Thyroid gland (tissue), 4 donors: ENCODE data around the gene TNIK.

ENCODE experiments used
- POLR2A ChIP-seq, 2 donors: fragments of 450-650 bp; IDR thresholded peaks; one replicate each; pipeline ENCODE4 v1.6.1; 2017; ENCODE audit warnings: antibody characterized with exemption in 2 of 2, mild to moderate bottlenecking in 2 of 2, moderate library complexity in 1 of 2
- TF ChIP-seq, protein P1 (sequence below), 6 experiments: fragments of 200-600 bp in 3 of 6; fragments of 450-650 bp in 3 of 6; sonication (generic) in 3 of 6; IDR thresholded peaks; one replicate each; pipeline ENCODE4 v1.5.1; 2016 to 2019; ENCODE audit warnings: antibody characterized with exemption in 6 of 6, mild to moderate bottlenecking in 2 of 6, inconsistent platforms in 1 of 6, moderate library complexity in 1 of 6

DNA sequence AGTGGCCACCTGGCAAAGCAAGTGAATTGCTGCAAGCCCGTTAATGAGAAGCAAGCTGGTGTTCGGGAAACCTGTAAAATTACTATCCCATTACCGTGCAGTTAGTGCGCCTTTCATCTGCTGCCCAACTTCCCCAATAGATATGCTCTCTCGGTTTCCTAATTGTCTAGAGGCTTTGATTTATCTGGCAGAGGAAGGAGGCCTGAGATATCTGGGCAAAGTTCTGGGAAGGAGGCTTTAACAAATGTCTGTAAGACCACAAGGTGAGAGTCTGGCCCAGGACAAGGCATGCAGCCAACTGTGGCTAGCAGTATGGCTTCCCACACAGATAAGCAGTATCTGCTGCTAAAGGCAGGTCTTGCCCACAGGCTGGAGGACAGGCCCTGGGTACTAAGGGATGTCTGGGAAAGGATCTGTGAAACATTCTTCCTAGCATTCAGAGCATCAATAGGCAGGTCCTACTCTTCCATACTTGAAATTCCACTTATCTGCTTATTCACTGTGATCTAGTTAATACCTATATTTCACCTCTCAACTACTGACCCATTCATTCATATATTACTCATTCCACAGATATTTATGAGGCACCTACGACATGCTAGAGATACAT, 303.7 kb downstream of the TNIK start:
- TF ChIP-seq, protein P1, sequence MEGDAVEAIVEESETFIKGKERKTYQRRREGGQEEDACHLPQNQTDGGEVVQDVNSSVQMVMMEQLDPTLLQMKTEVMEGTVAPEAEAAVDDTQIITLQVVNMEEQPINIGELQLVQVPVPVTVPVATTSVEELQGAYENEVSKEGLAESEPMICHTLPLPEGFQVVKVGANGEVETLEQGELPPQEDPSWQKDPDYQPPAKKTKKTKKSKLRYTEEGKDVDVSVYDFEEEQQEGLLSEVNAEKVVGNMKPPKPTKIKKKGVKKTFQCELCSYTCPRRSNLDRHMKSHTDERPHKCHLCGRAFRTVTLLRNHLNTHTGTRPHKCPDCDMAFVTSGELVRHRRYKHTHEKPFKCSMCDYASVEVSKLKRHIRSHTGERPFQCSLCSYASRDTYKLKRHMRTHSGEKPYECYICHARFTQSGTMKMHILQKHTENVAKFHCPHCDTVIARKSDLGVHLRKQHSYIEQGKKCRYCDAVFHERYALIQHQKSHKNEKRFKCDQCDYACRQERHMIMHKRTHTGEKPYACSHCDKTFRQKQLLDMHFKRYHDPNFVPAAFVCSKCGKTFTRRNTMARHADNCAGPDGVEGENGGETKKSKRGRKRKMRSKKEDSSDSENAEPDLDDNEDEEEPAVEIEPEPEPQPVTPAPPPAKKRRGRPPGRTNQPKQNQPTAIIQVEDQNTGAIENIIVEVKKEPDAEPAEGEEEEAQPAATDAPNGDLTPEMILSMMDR (IDR thresholded peaks at IDR 0.05), result no peak
- TF ChIP-seq POLR2A (IDR thresholded peaks at IDR 0.05), result no peak
